BE2C (cell line): ENCODE measurements around the gene SPAG16.
"Not testable (repeated sequence)": the region's sequence is repeated elsewhere in the genome, so short reads cannot be mapped to it uniquely, and the experiment has no call there.

Source experiments
- DNase-seq: peaks from one replicate; pipeline ENCODE4 v3.0.0-alpha.2; 2020
- H3K27me3 ChIP-seq: fragments of 250-450 bp; sonication (Bioruptor Pico); 2 replicates; pipeline ENCODE4 v1.5.1; 2020; ENCODE audit warnings: mild to moderate bottlenecking
- H3K36me3 ChIP-seq: fragments of 250-450 bp; sonication (Bioruptor Pico); 2 replicates; pipeline ENCODE4 v1.5.1; 2020; ENCODE audit warnings: mild to moderate bottlenecking
- H3K4me1 ChIP-seq: fragments of 250-450 bp; sonication (Bioruptor Pico); 2 replicates; pipeline ENCODE4 v1.5.1; 2020
- H3K4me3 ChIP-seq: 2 replicates; pipeline ENCODE4 v1.5.1; 2011; ENCODE audit warnings: low read depth, low read length
- H3K9me3 ChIP-seq: fragments of 250-450 bp; sonication (Bioruptor Pico); 2 replicates; pipeline ENCODE4 v1.5.1; 2020
- TF ChIP-seq, protein P1 (sequence below): IDR thresholded peaks from 2 replicates; pipeline ENCODE4 v1.5.1; 2012; ENCODE audit warnings: mild to moderate bottlenecking, low read depth, low read length

The SPAG16 gene

DNA sequence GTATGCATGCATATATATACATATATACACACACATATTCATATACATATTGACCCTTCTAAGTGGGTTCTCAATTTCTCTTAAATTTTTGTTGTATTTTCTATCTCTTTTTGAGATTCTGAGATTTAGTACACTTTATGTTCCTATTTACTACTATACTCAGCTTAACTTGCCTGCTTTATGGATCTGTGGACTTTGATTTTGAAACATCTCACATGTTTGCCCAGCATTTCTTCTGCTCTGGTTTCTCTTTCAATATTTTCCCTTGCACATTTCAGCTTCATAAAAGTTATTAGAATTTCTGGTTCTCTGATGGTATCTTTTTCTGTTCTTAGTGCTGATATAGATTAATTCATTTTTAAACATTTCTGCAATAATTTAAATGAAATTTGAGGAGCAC, 380.6 kb downstream of the SPAG16 start:
- Histone ChIP-seq H3K4me3 (no peak overlapping the region), H3K36me3 (no peaks in the 10 kb centered on the region), H3K4me1 (no peaks in the 10 kb centered on the region), H3K9me3 (no peaks in the 10 kb centered on the region), H3K27me3 (no peaks in the 10 kb centered on the region)
- no peak for DNase-seq
- TF ChIP-seq, protein P1, sequence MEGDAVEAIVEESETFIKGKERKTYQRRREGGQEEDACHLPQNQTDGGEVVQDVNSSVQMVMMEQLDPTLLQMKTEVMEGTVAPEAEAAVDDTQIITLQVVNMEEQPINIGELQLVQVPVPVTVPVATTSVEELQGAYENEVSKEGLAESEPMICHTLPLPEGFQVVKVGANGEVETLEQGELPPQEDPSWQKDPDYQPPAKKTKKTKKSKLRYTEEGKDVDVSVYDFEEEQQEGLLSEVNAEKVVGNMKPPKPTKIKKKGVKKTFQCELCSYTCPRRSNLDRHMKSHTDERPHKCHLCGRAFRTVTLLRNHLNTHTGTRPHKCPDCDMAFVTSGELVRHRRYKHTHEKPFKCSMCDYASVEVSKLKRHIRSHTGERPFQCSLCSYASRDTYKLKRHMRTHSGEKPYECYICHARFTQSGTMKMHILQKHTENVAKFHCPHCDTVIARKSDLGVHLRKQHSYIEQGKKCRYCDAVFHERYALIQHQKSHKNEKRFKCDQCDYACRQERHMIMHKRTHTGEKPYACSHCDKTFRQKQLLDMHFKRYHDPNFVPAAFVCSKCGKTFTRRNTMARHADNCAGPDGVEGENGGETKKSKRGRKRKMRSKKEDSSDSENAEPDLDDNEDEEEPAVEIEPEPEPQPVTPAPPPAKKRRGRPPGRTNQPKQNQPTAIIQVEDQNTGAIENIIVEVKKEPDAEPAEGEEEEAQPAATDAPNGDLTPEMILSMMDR, result no peak

DNA sequence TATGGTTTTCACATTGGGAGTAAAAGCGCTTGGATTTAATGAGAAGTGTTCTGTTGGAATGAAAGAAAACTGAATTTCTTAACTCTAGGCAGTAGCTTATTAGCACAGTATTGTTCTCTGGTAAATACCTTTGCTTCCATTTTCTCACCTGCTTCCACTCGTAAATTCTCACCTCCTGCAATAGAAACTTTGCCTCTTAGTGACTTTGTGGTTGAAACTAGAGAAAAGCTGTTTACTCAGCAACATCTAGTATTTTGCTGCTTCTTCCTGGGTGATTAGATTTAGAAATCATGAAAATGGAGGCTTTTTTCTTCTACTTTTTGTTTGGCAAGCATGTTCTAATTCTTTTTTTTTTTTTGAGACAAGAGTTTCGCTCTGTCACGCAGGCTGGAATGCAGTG, 385.4 kb downstream of the SPAG16 start:
- TF ChIP-seq, protein P1, result no peak
- Histone ChIP-seq H3K9me3 (no peaks in the 10 kb centered on the region), H3K4me3 (no peak overlapping the region), H3K36me3 (no peaks in the 10 kb centered on the region), H3K4me1 (no peaks in the 10 kb centered on the region), H3K27me3 (no peaks in the 10 kb centered on the region)
- DNase-seq, result no peak

DNA sequence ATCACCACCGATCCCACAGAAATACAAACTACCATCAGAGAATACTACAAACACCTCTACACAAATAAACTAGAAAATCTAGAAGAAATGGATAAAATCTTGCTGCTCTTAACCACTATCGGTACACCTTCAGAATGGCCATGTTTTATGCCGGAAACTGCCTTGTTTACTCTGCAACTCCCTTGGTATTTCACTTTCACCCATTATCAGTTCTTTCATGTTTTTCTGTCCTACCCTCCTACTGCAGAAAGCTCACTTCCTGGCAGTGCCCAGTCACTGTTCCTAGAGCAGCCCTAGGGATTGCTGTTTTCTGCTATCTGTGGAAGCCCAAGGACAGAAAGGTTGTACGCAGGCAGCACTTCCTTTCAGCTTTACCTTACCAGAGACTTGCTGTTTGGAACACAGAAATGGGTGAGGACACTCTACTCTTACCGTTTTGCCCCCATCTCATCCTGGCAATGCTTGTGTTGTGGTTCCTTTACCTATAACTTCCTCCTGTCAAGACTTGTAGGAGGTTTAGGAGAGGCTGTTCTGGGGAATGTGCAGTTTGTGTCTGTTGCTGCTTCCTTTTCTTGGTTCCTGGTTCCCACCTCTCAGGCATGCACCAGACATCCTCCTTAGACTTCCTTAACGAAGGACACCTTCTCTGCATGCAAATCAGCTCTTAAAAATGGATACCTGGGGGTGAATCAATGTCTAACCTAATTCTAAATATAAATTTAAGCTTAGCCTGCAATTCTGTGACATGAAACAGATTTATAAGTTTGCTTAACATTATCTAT, 394.4 kb downstream of the SPAG16 start:
- Histone ChIP-seq H3K27me3 (no peaks in the 10 kb centered on the region), H3K4me3 (no peak overlapping the region), H3K9me3 (no peaks in the 10 kb centered on the region; the same call in 1 of the 2 replicates), H3K4me1 (no peaks in the 10 kb centered on the region), H3K36me3 (no peaks in the 10 kb centered on the region)
- TF ChIP-seq, protein P1, result no peak
- no peak for DNase-seq

DNA sequence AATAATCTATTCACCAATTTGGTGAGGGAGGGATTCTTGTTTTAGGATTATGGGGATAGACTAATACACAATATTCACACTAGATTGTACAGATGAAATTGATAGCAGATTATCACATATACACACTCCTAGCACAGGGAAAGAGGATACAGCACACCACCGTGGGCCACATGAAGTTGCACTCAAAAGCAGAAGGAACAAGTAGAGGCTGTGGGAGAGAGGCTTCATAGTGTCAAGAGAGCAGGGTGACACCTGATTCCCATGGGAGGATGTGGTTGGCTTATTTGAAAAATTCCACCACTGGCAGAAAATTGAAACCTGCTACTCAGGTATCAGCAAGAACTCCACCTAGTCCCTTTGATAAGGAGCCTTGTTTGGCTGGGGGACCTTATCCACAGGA, 395.6 kb downstream of the SPAG16 start:
- Histone ChIP-seq H3K27me3 (no peaks in the 10 kb centered on the region), H3K9me3 (no peaks in the 10 kb centered on the region; the same call in 1 of the 2 replicates), H3K4me3 (no peak overlapping the region), H3K4me1 (no peaks in the 10 kb centered on the region), H3K36me3 (no peaks in the 10 kb centered on the region)
- TF ChIP-seq, protein P1, result no peak
- no peak for DNase-seq

DNA sequence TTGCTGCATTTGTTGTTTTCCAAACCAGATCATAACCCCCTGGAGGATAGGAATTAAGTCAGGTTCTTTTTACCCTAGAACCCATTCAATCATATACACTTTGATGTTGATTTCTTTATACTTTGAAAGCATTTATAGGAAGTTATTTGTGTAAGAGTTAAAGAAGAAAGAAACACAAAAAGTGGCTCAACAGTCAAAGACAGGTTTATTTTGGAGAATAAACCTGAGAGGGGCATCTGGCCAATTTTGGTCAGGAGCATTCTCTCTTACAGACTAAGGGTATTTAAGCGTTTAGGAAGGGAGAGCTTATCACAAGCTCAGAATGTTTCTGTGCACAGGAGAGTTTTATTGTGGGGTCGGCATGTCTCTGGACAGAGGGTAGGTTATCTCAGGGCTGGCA, 398.0 kb downstream of the SPAG16 start:
- Histone ChIP-seq H3K9me3 (no peaks in the 10 kb centered on the region; the same call in 1 of the 2 replicates), H3K36me3 (no peaks in the 10 kb centered on the region), H3K4me3 (no peak overlapping the region), H3K27me3 (no peaks in the 10 kb centered on the region), H3K4me1 (no peaks in the 10 kb centered on the region)
- TF ChIP-seq, protein P1, result no peak
- no peak for DNase-seq

DNA sequence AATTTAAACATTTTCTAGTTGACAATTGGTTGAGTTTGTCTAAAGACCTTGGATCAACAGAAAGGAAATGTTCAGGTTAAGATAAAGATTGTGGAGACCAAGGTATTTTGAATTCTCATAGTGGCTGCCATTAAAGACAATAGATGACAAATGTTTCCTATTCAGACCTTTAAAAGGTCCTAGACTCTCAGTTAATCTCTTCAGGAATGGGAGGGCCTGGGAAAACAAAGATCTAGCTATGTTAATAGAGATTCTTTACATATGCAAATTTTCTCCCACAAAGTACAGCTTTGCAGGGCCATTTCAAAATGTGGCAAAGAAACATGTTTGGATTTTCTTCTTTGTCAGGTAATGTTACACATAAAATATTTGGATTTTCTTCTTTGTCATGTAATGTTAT, 403.9 kb downstream of the SPAG16 start:
- Histone ChIP-seq H3K27me3 (no peaks in the 10 kb centered on the region), H3K4me3 (no peak overlapping the region), H3K9me3 (no peaks in the 10 kb centered on the region), H3K4me1 (no peaks in the 10 kb centered on the region), H3K36me3 (no peaks in the 10 kb centered on the region)
- DNase-seq, result no peak
- TF ChIP-seq, protein P1, result no peak

DNA sequence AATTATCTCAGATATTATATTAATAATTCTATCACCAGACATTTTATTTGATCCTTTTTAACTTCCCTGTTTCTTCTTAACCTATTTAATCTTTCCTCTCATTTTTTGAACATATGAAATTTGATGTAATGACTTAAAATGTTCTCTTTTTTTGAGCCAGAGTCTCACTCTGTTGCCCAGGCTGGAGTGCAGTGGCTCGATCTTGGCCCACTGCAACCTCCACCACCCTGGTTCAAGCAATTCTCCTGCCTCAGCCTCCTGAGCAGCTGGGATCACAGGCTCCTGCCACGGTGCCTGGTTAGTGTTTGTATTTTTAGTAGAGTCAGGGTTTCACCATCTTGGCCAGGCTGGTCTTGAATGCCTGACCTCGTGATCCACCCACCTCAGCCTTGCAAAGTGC, 404.6 kb downstream of the SPAG16 start:
- H3K36me3 ChIP-seq, H3K4me1 ChIP-seq, H3K27me3 ChIP-seq, DNase-seq, H3K9me3 ChIP-seq, H3K4me3 ChIP-seq: not testable (repeated sequence)
